ENCODE results near the gene DVL2. TPM values are rescaled to one million over a fixed set of nuclear protein-coding genes. Genes with fewer than 3 reads are reported as not detected.

DVL2 gene
- total and polyA plus RNA-seq, 2 of the 13 experiments (the other 11 are each of a cell fraction or from before 2014, with no cell fraction given), result 5.7 to 38.2 TPM

- TF ChIP-seq, protein P1, sequence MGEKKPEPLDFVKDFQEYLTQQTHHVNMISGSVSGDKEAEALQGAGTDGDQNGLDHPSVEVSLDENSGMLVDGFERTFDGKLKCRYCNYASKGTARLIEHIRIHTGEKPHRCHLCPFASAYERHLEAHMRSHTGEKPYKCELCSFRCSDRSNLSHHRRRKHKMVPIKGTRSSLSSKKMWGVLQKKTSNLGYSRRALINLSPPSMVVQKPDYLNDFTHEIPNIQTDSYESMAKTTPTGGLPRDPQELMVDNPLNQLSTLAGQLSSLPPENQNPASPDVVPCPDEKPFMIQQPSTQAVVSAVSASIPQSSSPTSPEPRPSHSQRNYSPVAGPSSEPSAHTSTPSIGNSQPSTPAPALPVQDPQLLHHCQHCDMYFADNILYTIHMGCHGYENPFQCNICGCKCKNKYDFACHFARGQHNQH (CRISPR knock-in tag; IDR thresholded peaks at IDR 0.05), result no peak
- TF ChIP-seq CBX5 (CRISPR knock-in tag; IDR thresholded peaks at IDR 0.05; ENCODE audit: borderline replicate concordance) (no peak), ZFYVE20 (CRISPR knock-in tag; IDR thresholded peaks at IDR 0.05; ENCODE audit: borderline replicate concordance, low read depth) (no peak), TBL1XR1 (IDR thresholded peaks at IDR 0.05; ENCODE audit: borderline replicate concordance, low read length, partially characterized antibody) (no peak), KDM6A (CRISPR knock-in tag; IDR thresholded peaks at IDR 0.05; ENCODE audit: low read depth) (no peak), RBFOX2 (IDR thresholded peaks at IDR 0.05; ENCODE audit: low read depth, low read length) (peak; percentile 65), ZNF367 (CRISPR knock-in tag; IDR thresholded peaks at IDR 0.05; ENCODE audit: borderline replicate concordance) (no peak), ELF1 (CRISPR knock-in tag; IDR thresholded peaks at IDR 0.05) (peak; percentile 33), THAP11 (CRISPR knock-in tag; IDR thresholded peaks at IDR 0.05) (0 out of 2 replicates have a peak, but pooled peaks have one; percentile 37), KAT7 (CRISPR knock-in tag; IDR thresholded peaks at IDR 0.05; ENCODE audit: borderline replicate concordance) (peak; percentile 40; the same call in 1 of the 2 replicates), MXI1 (IDR thresholded peaks at IDR 0.05; ENCODE audit: borderline replicate concordance, low read depth, low read length) (peak; percentile 30; the same call in 1 of the 3 replicates), ZNF891 (CRISPR knock-in tag; IDR thresholded peaks at IDR 0.05) (no peak), ZNF296 (CRISPR knock-in tag; conservative IDR thresholded peaks at IDR 0.05) (no peak), HOXA7 (CRISPR knock-in tag; IDR thresholded peaks at IDR 0.05) (no peak), FOXO1 (CRISPR knock-in tag; IDR thresholded peaks at IDR 0.05) (no peak), NR2C2 (CRISPR knock-in tag; IDR thresholded peaks at IDR 0.05; ENCODE audit: borderline replicate concordance) (0 out of 2 replicates have a peak, but pooled peaks have one; percentile 16), ZNF557 (CRISPR knock-in tag; IDR thresholded peaks at IDR 0.05) (no peak), ZNF567 (CRISPR knock-in tag; IDR thresholded peaks at IDR 0.05; ENCODE audit: borderline replicate concordance) (0 out of 2 replicates have a peak, but pooled peaks have one; percentile 41), ZNF879 (CRISPR knock-in tag; IDR thresholded peaks at IDR 0.05) (no peak), HNF1B (CRISPR knock-in tag; IDR thresholded peaks at IDR 0.05) (0 out of 2 replicates have a peak, but pooled peaks have one; percentile 27), TARDBP (CRISPR knock-in tag; IDR thresholded peaks at IDR 0.05) (peak; percentile 13; the same call in 1 of the 2 replicates), ZNF773 (CRISPR knock-in tag; IDR thresholded peaks at IDR 0.05; ENCODE audit: borderline replicate concordance) (no peak), SIN3B (IDR thresholded peaks at IDR 0.05; ENCODE audit: low read length) (no peak), POLR2G (IDR thresholded peaks at IDR 0.05; ENCODE audit: low read depth, low read length) (peak; percentile 9; the same call in 1 of the 2 replicates), CHCHD3 (CRISPR knock-in tag; IDR thresholded peaks at IDR 0.05) (no peak)
- TF ChIP-seq, protein P2, sequence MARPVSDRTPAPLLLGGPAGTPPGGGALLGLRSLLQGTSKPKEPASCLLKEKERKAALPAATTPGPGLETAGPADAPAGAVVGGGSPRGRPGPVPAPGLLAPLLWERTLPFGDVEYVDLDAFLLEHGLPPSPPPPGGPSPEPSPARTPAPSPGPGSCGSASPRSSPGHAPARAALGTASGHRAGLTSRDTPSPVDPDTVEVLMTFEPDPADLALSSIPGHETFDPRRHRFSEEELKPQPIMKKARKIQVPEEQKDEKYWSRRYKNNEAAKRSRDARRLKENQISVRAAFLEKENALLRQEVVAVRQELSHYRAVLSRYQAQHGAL (CRISPR knock-in tag; IDR thresholded peaks at IDR 0.05; ENCODE audit: not compliant biosample characterization), result no peak
These were observed 56.9 kb downstream of the DVL2 start (continued) for GRCh38 chr17:7177191-7177953.

All from HepG2 (cell line).